NB4 (cell line): ENCODE data around the gene RAD51B.

ENCODE experiments used
- CTCF ChIP-seq: IDR thresholded peaks from one replicate; pipeline ENCODE4 v1.5.1; 2012; ENCODE audit warnings: low read depth, low read length
- MYC ChIP-seq: IDR thresholded peaks from 2 replicates; pipeline ENCODE4 v1.6.1; 2011; ENCODE audit warnings: low read depth, low read length
- POLR2A ChIP-seq: IDR thresholded peaks from 2 replicates; pipeline ENCODE4 v1.6.1; 2011; ENCODE audit warnings: mild to moderate bottlenecking; ENCODE audit not compliant: insufficient read length; ENCODE audit errors: extremely low read depth
- TF ChIP-seq, protein P1 (sequence below): IDR thresholded peaks from 2 replicates; pipeline ENCODE4 v1.6.1; 2011; ENCODE audit warnings: low read depth, low read length

DNA sequence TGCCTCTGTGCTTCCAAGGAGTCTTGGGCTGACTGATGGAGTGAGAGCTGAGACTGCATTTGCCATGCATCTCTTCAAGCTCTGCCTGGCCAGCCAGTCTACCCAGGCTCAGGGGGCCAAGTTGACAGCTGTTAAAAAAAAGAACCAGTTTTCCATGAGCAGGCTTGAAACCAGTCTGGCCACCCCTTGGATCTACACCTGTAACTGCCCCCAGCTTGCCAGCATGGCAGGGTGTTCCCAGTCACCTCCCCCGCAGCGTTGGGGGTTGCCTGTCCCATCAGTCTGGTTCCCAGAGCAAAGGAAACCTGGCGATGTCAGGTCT is 770.6 kb downstream of the RAD51B start:
- TF ChIP-seq POLR2A = no peak
- no peak for TF ChIP-seq CTCF
- TF ChIP-seq, protein P1, sequence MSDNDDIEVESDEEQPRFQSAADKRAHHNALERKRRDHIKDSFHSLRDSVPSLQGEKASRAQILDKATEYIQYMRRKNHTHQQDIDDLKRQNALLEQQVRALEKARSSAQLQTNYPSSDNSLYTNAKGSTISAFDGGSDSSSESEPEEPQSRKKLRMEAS = no peak
- no peak for TF ChIP-seq MYC
